ENCODE data around the gene HBP1. TPM values are rescaled to one million over a fixed set of nuclear protein-coding genes. Genes with fewer than 3 reads are reported as not detected.

Gene HBP1
- total RNA-seq, 6 donors from 2014 or later: 55.5 to 113 (median 74.4) TPM

DNA sequence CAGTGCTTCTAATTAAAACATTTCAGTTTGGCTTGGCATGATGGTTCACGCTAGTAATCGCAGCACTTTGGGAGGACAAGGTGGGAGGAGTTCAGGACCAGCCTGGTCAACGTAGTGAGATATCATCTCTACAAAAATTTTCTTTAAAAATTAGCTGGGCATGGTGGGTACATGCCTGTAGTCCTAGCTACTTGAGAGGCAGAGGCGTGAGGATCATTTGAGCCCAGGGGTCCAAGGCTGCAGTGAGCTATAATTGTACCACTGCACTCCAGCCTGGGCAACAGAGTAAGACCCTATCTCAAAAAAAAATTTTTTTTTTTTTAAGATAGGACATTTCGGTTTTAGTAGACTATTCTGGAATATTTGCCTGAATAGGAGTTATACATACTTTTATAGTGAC is 12.4 kb downstream of the HBP1 start:
- DNase-seq (no peak), ATAC-seq (ENCODE audit: low FRiP score in 2 of 2) (no peak)
- H3K36me3 ChIP-seq: peaks cover 15 to 57% (median 27%) of the 10 kb centered on the region in 4 donors
- TF ChIP-seq EP300 (IDR thresholded peaks at IDR 0.05) (no peak), POLR2A (IDR thresholded peaks at IDR 0.05) (no peak), POLR2AphosphoS5 (IDR thresholded peaks at IDR 0.05) (no peak)
- TF ChIP-seq, protein P1, sequence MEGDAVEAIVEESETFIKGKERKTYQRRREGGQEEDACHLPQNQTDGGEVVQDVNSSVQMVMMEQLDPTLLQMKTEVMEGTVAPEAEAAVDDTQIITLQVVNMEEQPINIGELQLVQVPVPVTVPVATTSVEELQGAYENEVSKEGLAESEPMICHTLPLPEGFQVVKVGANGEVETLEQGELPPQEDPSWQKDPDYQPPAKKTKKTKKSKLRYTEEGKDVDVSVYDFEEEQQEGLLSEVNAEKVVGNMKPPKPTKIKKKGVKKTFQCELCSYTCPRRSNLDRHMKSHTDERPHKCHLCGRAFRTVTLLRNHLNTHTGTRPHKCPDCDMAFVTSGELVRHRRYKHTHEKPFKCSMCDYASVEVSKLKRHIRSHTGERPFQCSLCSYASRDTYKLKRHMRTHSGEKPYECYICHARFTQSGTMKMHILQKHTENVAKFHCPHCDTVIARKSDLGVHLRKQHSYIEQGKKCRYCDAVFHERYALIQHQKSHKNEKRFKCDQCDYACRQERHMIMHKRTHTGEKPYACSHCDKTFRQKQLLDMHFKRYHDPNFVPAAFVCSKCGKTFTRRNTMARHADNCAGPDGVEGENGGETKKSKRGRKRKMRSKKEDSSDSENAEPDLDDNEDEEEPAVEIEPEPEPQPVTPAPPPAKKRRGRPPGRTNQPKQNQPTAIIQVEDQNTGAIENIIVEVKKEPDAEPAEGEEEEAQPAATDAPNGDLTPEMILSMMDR (IDR thresholded peaks at IDR 0.05): no peak
- H3K4me1 ChIP-seq: peaks cover 12 to 33% (median 29%) of the 10 kb centered on the region in 4 donors
- no peaks in the 10 kb centered on the region for H3K9me3 ChIP-seq
- no peaks in the 10 kb centered on the region for H3K27me3 ChIP-seq
- no peak overlapping the region for H3K4me3 ChIP-seq
- no peak overlapping the region for H3K27ac ChIP-seq
- 89 to 97% methylated on average over 5 of the region's 5 CpGs for WGBS, 2 donors

DNA sequence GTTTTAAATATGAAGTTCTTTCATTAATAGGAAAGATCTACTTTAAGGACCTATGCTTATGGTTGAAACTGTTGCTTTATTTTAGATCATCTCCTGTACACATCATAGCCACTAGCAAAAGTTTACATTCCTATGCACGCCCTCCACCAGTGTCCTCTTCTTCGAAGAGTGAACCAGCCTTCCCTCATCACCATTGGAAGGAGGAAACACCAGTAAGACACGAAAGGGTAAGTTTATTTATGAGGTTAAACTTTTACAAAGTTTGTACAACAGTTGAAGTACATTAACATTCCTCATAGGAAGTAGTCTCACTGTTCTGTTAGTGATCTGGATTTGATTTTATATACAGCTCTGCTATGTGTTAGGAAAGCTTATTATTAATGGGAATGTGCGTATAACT is 16.9 kb downstream of the HBP1 start:
- ATAC-seq (ENCODE audit: low FRiP score in 2 of 2): no peak
- Histone ChIP-seq H3K36me3 (peaks cover 39 to 96% (median 54%) of the 10 kb centered on the region in 4 donors), H3K9me3 (no peaks in the 10 kb centered on the region), H3K27me3 (no peaks in the 10 kb centered on the region), H3K4me1 (peaks cover 0 to 8% (median 3%) of the 10 kb centered on the region in 4 donors), H3K27ac (no peak overlapping the region), H3K4me3 (no peak overlapping the region)
- DNase-seq: no peak
- TF ChIP-seq POLR2AphosphoS5 (IDR thresholded peaks at IDR 0.05) (no peak), EP300 (IDR thresholded peaks at IDR 0.05) (no peak), POLR2A (IDR thresholded peaks at IDR 0.05) (no peak)
- TF ChIP-seq, protein P1 (IDR thresholded peaks at IDR 0.05): no peak
- WGBS, 2 donors: 76 to 80% methylated on average over 4 of the region's 4 CpGs

DNA sequence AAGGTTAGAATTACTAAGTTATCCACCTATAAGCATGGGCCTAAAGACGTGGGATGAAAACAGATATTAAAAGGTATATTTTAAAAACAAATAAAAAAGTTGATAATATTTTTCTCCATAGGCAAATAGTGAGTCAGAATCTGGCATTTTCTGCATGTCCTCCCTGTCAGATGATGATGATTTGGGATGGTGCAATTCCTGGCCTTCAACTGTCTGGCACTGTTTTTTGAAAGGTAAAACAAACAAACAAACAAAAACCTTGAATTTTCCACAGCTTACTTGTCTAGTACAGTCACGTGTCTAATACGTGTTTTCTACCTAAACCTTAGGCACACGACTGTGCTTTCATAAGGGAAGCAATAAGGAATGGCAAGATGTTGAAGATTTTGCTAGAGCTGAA is 17.4 kb downstream of the HBP1 start:
- WGBS, 2 donors: 94 to 98% methylated on average over 4 of the region's 4 CpGs
- ATAC-seq (ENCODE audit: low FRiP score in 2 of 2) (no peak), DNase-seq (no peak)
- Histone ChIP-seq H3K4me3 (no peak overlapping the region), H3K27ac (no peak overlapping the region), H3K9me3 (no peaks in the 10 kb centered on the region), H3K36me3 (peaks cover 42 to 96% (median 54%) of the 10 kb centered on the region in 4 donors), H3K4me1 (peaks cover 0 to 3% (median under 1%) of the 10 kb centered on the region in 4 donors), H3K27me3 (no peaks in the 10 kb centered on the region)
- TF ChIP-seq POLR2AphosphoS5 (IDR thresholded peaks at IDR 0.05) (no peak), EP300 (IDR thresholded peaks at IDR 0.05) (no peak), POLR2A (IDR thresholded peaks at IDR 0.05) (no peak)
- TF ChIP-seq, protein P1 (IDR thresholded peaks at IDR 0.05): no peak

DNA sequence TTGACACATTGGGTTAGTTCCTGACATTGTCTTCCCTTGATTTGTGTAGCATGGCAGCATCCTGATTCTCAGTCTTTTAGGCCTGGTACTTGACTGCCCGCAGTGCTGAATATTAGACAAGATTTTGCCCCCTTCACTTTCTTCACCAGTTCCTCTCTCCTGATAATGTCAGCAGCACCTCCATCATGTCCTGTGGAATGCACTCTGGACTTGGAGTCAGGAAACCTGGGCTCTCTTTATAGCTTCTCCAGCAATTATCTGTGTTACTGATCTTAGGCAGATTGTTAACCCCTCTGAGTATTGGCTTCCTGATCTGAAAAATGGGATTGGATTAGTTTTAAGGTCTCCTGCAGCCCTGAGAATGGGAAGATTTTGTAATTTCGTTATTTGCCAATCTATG is 19.0 kb downstream of the HBP1 start:
- DNase-seq: no peak
- TF ChIP-seq, protein P1 (IDR thresholded peaks at IDR 0.05): no peak
- no peak for TF ChIP-seq POLR2A (IDR thresholded peaks at IDR 0.05)
- TF ChIP-seq POLR2AphosphoS5 (IDR thresholded peaks at IDR 0.05): no peak
- no peak for TF ChIP-seq EP300 (IDR thresholded peaks at IDR 0.05)
- H3K9me3 ChIP-seq: no peaks in the 10 kb centered on the region
- WGBS, 2 donors: 77 to 85% methylated on average over 2 of the region's 2 CpGs
- peaks cover 45 to 96% (median 55%) of the 10 kb centered on the region in 4 donors for H3K36me3 ChIP-seq
- ATAC-seq (ENCODE audit: low FRiP score in 2 of 2): no peak
- no peak overlapping the region for H3K27ac ChIP-seq
- H3K4me3 ChIP-seq: no peak overlapping the region
- H3K27me3 ChIP-seq: no peaks in the 10 kb centered on the region
- H3K4me1 ChIP-seq: no peaks in the 10 kb centered on the region

DNA sequence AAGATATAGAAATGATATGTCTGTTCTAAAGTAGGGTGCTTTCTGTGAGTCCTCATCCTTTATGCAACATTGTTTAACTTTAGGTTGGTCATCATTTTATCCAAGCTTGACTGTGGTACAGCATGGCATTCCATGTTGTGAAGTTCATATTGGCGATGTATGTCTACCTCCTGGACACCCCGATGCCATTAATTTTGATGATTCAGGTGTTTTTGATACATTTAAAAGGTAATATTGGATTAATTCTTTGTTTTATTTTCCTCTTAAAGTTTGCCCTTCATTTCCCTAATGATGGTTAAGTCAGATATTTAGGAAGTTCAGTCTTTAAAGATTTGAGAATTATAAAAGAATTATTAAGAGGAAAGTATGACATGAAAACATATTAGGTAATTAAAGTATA is 21.3 kb downstream of the HBP1 start:
- H3K4me3 ChIP-seq: no peak overlapping the region
- WGBS, 2 donors: 95 to 96% methylated on average over 2 of the region's 2 CpGs
- TF ChIP-seq, protein P1 (IDR thresholded peaks at IDR 0.05): no peak
- no peak for TF ChIP-seq EP300 (IDR thresholded peaks at IDR 0.05)
- no peak for TF ChIP-seq POLR2A (IDR thresholded peaks at IDR 0.05)
- TF ChIP-seq POLR2AphosphoS5 (IDR thresholded peaks at IDR 0.05): no peak
- DNase-seq (no peak), ATAC-seq (ENCODE audit: low FRiP score in 2 of 2) (no peak)
- H3K27ac ChIP-seq: no peak overlapping the region
- H3K27me3 ChIP-seq: no peaks in the 10 kb centered on the region
- H3K36me3 ChIP-seq: peaks cover 37 to 78% (median 45%) of the 10 kb centered on the region in 4 donors
- no peaks in the 10 kb centered on the region for H3K9me3 ChIP-seq
- H3K4me1 ChIP-seq: peaks cover 3 to 9% (median 6%) of the 10 kb centered on the region in 4 donors

Data from upper lobe of left lung (tissue), 6 donors.